Measurements from ENCODE around the gene TACC2.
"Not testable (repeated sequence)": the region's sequence is repeated elsewhere in the genome, so short reads cannot be mapped to it uniquely, and the experiment has no call there.

The TACC2 gene

DNA sequence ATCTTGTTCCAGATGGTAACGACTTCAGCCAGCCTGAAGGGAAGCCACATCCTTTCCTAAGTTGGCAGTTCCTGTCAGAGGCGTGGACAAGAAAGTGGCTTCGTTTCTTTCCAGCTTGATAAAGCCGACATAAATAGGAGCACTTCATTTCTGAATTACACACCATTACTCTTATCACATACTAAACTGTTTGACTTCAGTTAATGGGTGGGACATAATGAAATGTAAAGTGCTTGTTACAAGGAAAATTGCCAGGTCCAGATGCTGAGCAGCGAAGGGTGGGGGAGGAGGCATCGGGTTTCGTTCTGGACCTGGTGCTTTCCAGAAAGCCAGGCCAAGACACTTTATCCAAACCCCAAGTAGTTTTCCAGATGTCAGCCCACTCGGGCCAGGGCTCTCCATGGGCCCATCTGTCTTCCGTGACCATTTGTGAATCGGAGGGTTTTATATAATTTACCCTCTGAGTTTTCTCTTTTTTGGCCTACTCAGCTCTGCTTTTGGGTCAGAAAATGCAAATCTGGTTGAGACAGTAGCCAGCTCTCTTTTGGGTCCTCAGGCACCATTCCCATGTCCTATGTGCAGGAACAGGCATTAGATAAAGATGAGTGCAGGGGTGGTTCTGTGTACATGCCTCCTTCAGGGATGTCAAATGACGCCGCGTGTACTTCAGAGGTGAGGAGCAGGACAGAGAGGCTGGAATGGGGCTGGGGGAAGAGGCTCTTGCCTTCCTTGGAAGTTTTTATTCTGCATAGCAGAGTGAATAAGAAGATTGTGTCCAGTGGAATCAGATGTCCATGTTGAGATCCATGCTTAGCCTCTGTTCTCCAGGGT, 90.2 kb downstream of the TACC2 start:
- Mint-ChIP-seq H3K4me1 (ENCODE audit: low read depth) (no peaks in the 10 kb centered on the region), H3K36me3 (ENCODE audit: low read depth) (no peaks in the 10 kb centered on the region), H3K9me3 (no peaks in the 10 kb centered on the region), H3K4me3 (no peak overlapping the region), H3K27ac (no peak overlapping the region), H3K27me3 (no peaks in the 10 kb centered on the region)

DNA sequence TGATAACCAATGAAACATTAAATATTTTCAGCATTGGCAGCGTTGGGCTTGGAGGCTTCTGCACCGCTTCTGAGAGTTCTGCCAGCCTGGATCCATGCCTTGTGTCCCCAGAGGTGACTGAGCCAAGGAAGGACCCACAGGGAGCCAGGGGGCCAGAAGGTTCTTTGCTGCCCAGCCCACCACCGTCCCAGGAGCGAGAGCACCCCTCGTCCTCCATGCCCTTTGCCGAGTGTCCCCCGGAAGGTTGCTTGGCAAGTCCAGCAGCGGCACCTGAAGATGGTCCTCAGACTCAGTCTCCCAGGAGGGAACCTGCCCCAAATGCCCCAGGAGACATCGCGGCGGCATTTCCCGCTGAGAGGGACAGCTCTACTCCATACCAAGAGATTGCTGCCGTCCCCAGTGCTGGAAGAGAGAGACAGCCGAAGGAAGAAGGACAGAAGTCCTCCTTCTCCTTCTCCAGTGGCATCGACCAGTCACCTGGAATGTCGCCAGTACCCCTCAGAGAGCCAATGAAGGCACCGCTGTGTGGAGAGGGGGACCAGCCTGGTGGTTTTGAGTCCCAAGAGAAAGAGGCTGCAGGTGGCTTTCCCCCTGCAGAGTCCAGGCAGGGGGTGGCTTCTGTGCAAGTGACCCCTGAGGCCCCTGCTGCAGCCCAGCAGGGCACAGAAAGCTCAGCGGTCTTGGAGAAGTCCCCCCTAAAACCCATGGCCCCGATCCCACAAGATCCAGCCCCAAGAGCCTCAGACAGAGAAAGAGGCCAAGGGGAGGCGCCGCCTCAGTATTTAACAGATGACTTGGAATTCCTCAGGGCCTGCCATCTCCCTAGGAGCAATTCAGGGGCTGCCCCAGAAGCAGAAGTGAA, 93.9 kb downstream of the TACC2 start:
- Mint-ChIP-seq H3K27me3 (no peaks in the 10 kb centered on the region), H3K9me3 (no peaks in the 10 kb centered on the region), H3K4me1 (ENCODE audit: low read depth) (no peaks in the 10 kb centered on the region), H3K36me3 (ENCODE audit: low read depth) (no peaks in the 10 kb centered on the region), H3K4me3 (no peak overlapping the region), H3K27ac (no peak overlapping the region)

DNA sequence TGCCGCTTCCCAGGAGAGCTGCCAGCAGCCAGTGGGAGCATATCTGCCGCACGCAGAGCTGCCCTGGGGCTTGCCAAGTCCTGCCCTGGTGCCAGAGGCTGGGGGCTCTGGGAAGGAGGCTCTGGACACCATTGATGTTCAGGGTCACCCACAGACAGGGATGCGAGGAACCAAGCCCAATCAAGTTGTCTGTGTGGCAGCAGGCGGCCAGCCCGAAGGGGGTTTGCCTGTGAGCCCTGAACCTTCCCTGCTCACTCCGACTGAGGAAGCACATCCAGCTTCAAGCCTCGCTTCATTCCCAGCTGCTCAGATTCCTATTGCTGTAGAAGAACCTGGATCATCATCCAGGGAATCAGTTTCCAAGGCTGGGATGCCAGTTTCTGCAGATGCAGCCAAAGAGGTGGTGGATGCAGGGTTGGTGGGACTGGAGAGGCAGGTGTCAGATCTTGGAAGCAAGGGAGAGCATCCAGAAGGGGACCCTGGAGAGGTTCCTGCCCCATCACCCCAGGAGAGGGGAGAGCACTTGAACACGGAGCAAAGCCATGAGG, 94.6 kb downstream of the TACC2 start:
- Mint-ChIP-seq H3K4me1 (ENCODE audit: low read depth) (no peaks in the 10 kb centered on the region), H3K4me3 (no peak overlapping the region), H3K9me3 (no peaks in the 10 kb centered on the region), H3K27me3 (no peaks in the 10 kb centered on the region), H3K36me3 (ENCODE audit: low read depth) (no peaks in the 10 kb centered on the region), H3K27ac (no peak overlapping the region)

DNA sequence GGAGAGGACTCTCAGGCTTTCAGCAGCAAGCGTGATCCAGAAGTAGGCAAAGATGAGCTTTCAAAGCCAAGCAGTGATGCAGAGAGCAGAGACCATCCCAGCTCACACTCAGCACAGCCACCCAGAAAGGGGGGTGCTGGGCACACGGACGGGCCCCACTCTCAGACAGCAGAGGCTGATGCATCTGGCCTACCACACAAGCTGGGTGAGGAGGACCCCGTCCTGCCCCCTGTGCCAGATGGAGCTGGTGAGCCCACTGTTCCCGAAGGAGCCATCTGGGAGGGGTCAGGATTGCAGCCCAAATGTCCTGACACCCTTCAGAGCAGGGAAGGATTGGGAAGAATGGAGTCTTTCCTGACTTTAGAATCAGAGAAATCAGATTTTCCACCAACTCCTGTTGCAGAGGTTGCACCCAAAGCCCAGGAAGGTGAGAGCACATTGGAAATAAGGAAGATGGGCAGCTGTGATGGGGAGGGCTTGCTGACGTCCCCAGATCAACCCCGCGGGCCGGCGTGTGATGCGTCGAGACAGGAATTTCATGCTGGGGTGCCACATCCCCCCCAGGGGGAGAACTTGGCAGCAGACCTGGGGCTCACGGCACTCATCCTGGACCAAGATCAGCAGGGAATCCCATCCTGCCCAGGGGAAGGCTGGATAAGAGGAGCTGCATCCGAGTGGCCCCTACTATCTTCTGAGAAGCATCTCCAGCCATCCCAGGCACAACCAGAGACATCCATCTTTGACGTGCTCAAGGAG, 95.5 kb downstream of the TACC2 start:
- Mint-ChIP-seq H3K4me1 (ENCODE audit: low read depth) (no peaks in the 10 kb centered on the region), H3K27me3 (no peaks in the 10 kb centered on the region), H3K4me3 (no peak overlapping the region), H3K27ac (no peak overlapping the region), H3K9me3 (no peaks in the 10 kb centered on the region), H3K36me3 (ENCODE audit: low read depth) (no peaks in the 10 kb centered on the region)

DNA sequence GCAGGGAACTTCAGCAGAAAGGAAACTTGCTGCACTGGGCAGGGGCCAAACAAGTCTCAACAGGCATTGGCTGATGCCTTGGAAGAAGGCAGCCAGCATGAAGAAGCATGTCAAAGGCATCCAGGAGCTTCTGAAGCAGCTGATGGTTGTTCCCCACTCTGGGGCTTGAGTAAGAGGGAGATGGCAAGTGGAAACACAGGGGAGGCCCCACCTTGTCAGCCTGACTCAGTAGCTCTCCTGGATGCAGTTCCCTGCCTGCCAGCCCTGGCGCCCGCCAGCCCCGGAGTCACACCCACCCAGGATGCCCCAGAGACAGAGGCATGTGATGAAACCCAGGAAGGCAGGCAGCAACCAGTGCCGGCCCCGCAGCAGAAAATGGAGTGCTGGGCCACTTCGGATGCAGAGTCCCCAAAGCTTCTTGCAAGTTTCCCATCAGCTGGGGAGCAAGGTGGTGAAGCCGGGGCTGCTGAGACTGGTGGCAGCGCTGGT, 96.5 kb downstream of the TACC2 start:
- H3K4me3 Mint-ChIP-seq = no peak overlapping the region
- H3K27ac Mint-ChIP-seq = no peak overlapping the region
- H3K4me1 Mint-ChIP-seq (ENCODE audit: low read depth) = no peaks in the 10 kb centered on the region
- H3K36me3 Mint-ChIP-seq (ENCODE audit: low read depth) = no peaks in the 10 kb centered on the region
- H3K27me3 Mint-ChIP-seq = no peaks in the 10 kb centered on the region
- no peaks in the 10 kb centered on the region for H3K9me3 Mint-ChIP-seq

DNA sequence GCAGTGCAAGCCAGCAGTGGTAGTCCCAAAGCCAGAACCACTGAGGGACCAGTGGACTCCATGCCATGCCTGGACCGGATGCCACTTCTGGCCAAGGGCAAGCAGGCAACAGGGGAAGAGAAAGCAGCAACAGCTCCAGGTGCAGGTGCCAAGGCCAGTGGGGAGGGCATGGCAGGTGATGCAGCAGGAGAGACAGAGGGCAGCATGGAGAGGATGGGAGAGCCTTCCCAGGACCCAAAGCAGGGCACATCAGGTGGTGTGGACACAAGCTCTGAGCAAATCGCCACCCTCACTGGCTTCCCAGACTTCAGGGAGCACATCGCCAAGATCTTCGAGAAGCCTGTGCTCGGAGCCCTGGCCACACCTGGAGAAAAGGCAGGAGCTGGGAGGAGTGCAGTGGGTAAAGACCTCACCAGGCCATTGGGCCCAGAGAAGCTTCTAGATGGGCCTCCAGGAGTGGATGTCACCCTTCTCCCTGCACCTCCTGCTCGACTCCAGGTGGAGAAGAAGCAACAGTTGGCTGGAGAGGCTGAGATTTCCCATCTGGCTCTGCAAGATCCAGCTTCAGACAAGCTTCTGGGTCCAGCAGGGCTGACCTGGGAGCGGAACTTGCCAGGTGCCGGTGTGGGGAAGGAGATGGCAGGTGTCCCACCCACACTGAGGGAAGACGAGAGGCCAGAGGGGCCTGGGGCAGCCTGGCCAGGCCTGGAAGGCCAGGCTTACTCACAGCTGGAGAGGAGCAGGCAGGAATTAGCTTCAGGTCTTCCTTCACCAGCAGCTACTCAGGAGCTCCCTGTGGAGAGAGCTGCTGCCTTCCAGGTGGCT, 97.7 kb downstream of the TACC2 start:
- Mint-ChIP-seq H3K9me3 (no peaks in the 10 kb centered on the region), H3K4me3 (no peak overlapping the region), H3K27me3 (no peaks in the 10 kb centered on the region), H3K36me3 (ENCODE audit: low read depth) (no peaks in the 10 kb centered on the region), H3K27ac (no peak overlapping the region), H3K4me1 (ENCODE audit: low read depth) (no peaks in the 10 kb centered on the region)

DNA sequence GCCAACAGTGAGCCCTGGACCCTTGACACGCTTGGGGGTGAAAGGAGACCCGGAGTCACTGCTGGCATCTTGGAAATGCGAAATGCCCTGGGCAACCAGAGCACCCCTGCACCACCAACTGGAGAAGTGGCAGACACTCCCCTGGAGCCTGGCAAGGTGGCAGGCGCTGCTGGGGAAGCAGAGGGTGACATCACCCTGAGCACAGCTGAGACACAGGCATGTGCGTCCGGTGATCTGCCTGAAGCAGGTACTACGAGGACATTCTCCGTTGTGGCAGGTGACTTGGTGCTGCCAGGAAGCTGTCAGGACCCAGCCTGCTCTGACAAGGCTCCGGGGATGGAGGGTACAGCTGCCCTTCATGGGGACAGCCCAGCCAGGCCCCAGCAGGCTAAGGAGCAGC, 98.5 kb downstream of the TACC2 start:
- Mint-ChIP-seq H3K27ac (no peak overlapping the region), H3K4me1 (ENCODE audit: low read depth) (no peaks in the 10 kb centered on the region), H3K9me3 (no peaks in the 10 kb centered on the region), H3K4me3 (no peak overlapping the region), H3K27me3 (no peaks in the 10 kb centered on the region), H3K36me3 (ENCODE audit: low read depth) (no peaks in the 10 kb centered on the region)

DNA sequence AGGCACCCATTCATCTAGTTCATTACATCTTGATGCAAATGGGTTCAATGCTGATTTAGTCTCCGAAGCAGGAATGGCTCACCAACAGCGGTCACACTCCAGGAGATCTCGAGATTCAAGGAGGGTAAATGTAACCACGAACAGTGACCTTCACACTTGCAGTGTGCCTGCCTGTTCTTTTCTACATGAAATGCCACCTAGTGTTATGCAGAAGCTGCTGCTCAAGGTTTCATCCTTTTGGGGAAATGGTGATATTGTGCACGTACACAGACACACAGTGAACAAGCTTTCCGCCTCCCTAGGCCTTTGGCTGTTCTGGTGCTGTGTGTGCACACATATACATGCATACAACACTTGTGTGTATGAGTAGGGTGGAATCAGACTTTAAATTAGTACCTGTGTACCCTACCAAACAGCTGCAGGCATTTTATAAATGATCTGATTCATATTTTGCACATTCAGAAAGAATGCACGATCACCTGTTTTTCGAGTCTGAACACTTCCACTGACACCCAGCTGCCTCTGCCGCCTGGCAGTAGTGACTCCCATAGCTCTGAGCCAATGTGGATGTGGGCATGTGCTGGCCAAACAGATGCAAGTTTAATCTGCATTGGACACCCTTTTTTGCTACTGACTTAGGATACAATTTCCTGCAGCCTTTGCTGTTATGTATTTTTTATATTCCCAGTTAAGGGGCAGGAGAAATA, 100.5 kb downstream of the TACC2 start:
- H3K9me3 Mint-ChIP-seq = no peaks in the 10 kb centered on the region
- H3K27me3 Mint-ChIP-seq = no peaks in the 10 kb centered on the region
- no peak overlapping the region for H3K27ac Mint-ChIP-seq
- no peak overlapping the region for H3K4me3 Mint-ChIP-seq
- no peaks in the 10 kb centered on the region for H3K4me1 Mint-ChIP-seq (ENCODE audit: low read depth)
- H3K36me3 Mint-ChIP-seq (ENCODE audit: low read depth) = no peaks in the 10 kb centered on the region

DNA sequence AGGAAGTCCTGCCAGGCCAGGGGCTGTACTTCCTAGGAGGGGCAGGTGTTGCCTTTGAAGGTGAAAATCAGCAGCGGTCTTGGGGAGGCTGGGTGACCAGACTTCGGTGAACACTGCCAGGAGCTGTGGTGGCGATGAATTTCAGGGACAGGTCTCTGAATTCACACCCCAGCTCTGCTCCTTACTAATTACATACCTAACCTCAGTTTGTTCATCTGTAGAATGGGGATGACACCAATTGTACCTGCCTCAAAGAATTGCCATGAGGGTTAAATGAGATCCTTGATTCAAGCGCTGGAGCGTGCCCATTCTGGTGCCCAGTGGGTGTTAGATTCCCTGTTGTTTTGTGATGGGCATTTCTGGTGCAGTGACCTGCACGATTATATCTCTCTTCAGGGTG, 102.8 kb downstream of the TACC2 start:
- H3K4me1 Mint-ChIP-seq (ENCODE audit: low read depth) = no peaks in the 10 kb centered on the region
- H3K27ac Mint-ChIP-seq = no peak overlapping the region
- H3K4me3 Mint-ChIP-seq = no peak overlapping the region
- H3K36me3 Mint-ChIP-seq (ENCODE audit: low read depth) = no peaks in the 10 kb centered on the region
- H3K9me3 Mint-ChIP-seq = no peaks in the 10 kb centered on the region
- no peaks in the 10 kb centered on the region for H3K27me3 Mint-ChIP-seq

DNA sequence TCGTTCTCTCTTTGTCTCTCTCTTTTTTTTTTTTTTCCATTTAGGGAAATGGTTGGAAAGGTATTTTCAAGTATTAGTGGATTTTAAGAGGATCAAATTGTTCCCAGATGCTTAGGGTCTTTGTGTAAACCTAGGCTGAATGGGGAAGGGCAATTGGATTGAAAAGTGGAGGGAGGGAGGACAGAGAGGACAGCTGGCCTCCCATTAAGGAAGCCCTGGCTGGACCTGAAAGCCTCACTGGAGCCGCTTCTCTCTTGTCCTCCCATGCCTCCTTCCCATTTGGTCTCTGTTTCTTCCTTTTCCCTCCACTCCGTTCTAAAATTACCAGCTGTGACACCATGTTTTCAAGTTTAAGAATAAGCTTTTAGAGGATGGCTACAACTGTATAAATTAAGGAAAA, 104.1 kb downstream of the TACC2 start:
- Mint-ChIP-seq H3K4me1 (ENCODE audit: low read depth) (no peaks in the 10 kb centered on the region), H3K27me3 (no peaks in the 10 kb centered on the region), H3K36me3 (ENCODE audit: low read depth) (no peaks in the 10 kb centered on the region), H3K27ac (no peak overlapping the region), H3K4me3 (no peak overlapping the region), H3K9me3 (no peaks in the 10 kb centered on the region)

DNA sequence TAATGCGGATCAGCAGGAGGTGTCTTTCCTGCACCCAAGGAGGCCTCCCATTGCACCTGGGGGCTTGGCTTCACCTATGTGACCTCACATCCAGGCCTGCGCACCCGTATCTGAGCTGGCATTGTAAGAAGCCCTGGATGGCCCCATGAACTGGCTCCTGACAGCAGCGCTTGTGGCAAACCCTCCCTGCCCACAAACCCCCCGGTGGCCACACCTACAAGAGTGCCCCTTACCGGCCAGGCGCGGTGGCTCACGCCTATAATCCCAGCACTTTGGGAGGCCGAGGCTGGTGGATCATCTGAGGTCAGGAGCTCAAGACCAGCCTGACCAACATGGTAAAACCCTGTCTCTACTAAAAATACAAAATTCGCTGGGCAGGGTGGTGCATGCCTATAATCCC, 107.2 kb downstream of the TACC2 start:
- H3K36me3 Mint-ChIP-seq (ENCODE audit: low read depth); H3K4me3 Mint-ChIP-seq; H3K4me1 Mint-ChIP-seq (ENCODE audit: low read depth); H3K9me3 Mint-ChIP-seq; H3K27me3 Mint-ChIP-seq; H3K27ac Mint-ChIP-seq: not testable (repeated sequence)

DNA sequence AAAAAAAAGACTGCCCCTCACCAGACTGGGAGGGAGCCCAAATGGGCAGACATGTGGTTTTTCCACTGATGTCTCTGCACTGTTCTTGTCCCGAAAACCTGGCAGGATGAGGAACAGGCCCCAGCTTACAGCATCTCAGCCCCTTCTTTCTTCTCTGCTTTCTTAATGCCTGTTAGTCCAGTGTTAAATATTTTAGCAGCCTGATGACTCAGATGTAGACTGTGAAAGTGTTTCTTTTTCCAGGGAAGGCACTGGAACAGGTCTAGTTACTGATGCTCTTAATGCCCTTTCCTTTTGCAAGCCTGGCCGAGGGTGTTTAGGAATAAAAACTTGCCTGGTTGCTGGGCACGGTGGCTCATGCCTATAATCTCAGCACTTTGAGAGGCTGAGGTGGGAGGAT, 107.7 kb downstream of the TACC2 start:
- H3K4me3 Mint-ChIP-seq = no peak overlapping the region
- H3K9me3 Mint-ChIP-seq = no peaks in the 10 kb centered on the region
- no peak overlapping the region for H3K27ac Mint-ChIP-seq
- no peaks in the 10 kb centered on the region for H3K36me3 Mint-ChIP-seq (ENCODE audit: low read depth)
- no peaks in the 10 kb centered on the region for H3K4me1 Mint-ChIP-seq (ENCODE audit: low read depth)
- no peaks in the 10 kb centered on the region for H3K27me3 Mint-ChIP-seq

DNA sequence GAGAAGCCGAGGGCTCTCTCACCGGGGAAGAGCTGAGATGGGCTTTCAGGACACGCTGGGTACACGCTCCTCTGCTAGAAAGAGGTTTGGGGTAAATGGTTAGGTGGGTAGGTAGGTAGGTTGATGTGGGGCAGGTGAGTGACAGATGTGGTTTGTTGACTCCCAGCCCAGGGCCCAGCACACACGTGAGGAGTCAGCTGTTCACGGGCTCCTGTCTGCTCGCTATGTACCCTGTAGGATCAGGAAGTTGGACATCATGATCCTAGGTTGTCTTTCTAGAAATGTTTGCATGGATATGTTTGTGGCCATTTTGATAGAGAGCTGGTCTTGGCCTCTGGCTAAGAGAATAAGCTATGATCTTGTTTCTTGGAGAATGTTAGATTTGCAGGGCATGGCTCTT, 109.0 kb downstream of the TACC2 start:
- H3K27me3 Mint-ChIP-seq = no peaks in the 10 kb centered on the region
- no peaks in the 10 kb centered on the region for H3K4me1 Mint-ChIP-seq (ENCODE audit: low read depth)
- H3K36me3 Mint-ChIP-seq (ENCODE audit: low read depth) = no peaks in the 10 kb centered on the region
- H3K4me3 Mint-ChIP-seq = no peak overlapping the region
- H3K27ac Mint-ChIP-seq = no peak overlapping the region
- H3K9me3 Mint-ChIP-seq = no peaks in the 10 kb centered on the region

DNA sequence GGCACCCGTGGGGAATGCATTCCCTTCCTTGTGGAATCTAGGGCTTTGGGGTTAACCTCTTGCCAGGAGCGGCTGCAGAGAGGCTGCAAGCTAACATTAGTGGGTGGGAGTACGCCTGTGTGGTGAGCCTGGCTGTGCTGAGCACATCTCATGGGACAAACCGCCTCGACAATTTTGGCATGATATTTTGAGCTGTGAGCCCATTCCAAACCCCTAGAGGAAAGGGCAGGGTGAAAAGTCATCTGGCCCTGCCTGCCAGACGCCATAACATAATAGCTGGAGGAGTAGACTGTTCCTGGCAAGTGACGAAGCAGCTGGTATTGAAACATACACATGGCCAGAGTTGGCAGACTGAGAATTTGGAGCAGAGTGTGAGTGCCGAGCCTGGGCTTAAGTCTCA, 110.0 kb downstream of the TACC2 start:
- H3K27me3 Mint-ChIP-seq = no peaks in the 10 kb centered on the region

More for the DNA sequence above, 110.0 kb downstream of the TACC2 start:
- Mint-ChIP-seq H3K36me3 (ENCODE audit: low read depth) (no peaks in the 10 kb centered on the region), H3K9me3 (no peaks in the 10 kb centered on the region), H3K4me3 (no peak overlapping the region), H3K27ac (no peak overlapping the region), H3K4me1 (ENCODE audit: low read depth) (no peaks in the 10 kb centered on the region)
